Neural crest cell (in vitro differentiated cells): Measurements from ENCODE around the gene HOXD8. TPM values are rescaled to one million over a fixed set of nuclear protein-coding genes. Genes with fewer than 3 reads are reported as not detected.

Experiments used
- DNase-seq: peaks from one replicate; pipeline ENCODE4 v3.0.0; 2021; ENCODE audit warnings: low read depth, mixed read lengths, low spot score
- H3K27ac Mint-ChIP-seq: one replicate; pipeline ENCODE4 v1.8.0; 2021; ENCODE audit warnings: mild to moderate bottlenecking, mixed read lengths; ENCODE audit not compliant: unreplicated experiment
- H3K27me3 Mint-ChIP-seq: 2 replicates; pipeline ENCODE4 v1.8.0; 2021; ENCODE audit warnings: low read depth, mild to moderate bottlenecking, mixed read lengths
- H3K36me3 Mint-ChIP-seq: 2 replicates; pipeline ENCODE4 v1.8.0; 2021; ENCODE audit warnings: low read depth, mild to moderate bottlenecking, mixed read lengths
- H3K4me1 Mint-ChIP-seq: 2 replicates; pipeline ENCODE4 v1.8.0; 2021; ENCODE audit warnings: mixed read lengths
- H3K4me3 Mint-ChIP-seq: one replicate; pipeline ENCODE4 v1.8.0; 2021; ENCODE audit warnings: mild to moderate bottlenecking, mixed read lengths
- H3K9me3 Mint-ChIP-seq: 2 replicates; pipeline ENCODE4 v1.8.0; 2021; ENCODE audit warnings: mixed read lengths
- total RNA-seq: library from RNA; stranded (reverse); gene quantifications from 2 replicates; pipeline ENCODE4 v1.2.1, GENCODE V29; 2021
- TF ChIP-seq, protein P1 (sequence below): fragments of 200-600 bp; sonication (generic); conservative IDR thresholded peaks from 2 replicates; pipeline ENCODE4 v1.5.0; 2021; ENCODE audit warnings: antibody characterized with exemption, mild to moderate bottlenecking

HOXD8 gene
- total RNA-seq, 1 donor from 2014 or later: not detected

DNA sequence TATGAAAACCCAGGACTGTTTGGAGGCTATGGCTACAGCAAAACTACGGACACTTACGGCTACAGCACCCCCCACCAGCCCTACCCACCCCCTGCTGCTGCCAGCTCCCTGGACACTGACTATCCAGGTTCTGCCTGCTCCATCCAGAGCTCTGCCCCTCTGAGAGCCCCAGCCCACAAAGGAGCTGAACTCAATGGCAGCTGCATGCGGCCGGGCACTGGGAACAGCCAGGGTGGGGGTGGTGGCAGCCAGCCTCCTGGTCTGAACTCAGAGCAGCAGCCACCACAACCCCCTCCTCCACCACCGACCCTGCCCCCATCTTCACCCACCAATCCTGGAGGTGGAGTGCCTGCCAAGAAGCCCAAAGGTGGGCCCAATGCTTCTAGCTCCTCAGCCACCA, 39.7 kb downstream of the HOXD8 start:
- Mint-ChIP-seq H3K27me3 (peaks cover 100% of the 10 kb centered on the region), H3K4me1 (peaks cover 5% of the 10 kb centered on the region), H3K36me3 (no peaks in the 10 kb centered on the region), H3K9me3 (peaks cover 5% of the 10 kb centered on the region), H3K27ac (no peak overlapping the region), H3K4me3 (no peak overlapping the region)
- no peak for DNase-seq
- TF ChIP-seq, protein P1, sequence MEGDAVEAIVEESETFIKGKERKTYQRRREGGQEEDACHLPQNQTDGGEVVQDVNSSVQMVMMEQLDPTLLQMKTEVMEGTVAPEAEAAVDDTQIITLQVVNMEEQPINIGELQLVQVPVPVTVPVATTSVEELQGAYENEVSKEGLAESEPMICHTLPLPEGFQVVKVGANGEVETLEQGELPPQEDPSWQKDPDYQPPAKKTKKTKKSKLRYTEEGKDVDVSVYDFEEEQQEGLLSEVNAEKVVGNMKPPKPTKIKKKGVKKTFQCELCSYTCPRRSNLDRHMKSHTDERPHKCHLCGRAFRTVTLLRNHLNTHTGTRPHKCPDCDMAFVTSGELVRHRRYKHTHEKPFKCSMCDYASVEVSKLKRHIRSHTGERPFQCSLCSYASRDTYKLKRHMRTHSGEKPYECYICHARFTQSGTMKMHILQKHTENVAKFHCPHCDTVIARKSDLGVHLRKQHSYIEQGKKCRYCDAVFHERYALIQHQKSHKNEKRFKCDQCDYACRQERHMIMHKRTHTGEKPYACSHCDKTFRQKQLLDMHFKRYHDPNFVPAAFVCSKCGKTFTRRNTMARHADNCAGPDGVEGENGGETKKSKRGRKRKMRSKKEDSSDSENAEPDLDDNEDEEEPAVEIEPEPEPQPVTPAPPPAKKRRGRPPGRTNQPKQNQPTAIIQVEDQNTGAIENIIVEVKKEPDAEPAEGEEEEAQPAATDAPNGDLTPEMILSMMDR: no peak

GRCh38 chr2:176169711-176170110, 40.2 kb downstream of the HOXD8 start:
- H3K4me1 Mint-ChIP-seq: peaks cover 10% of the 10 kb centered on the region
- H3K36me3 Mint-ChIP-seq: no peaks in the 10 kb centered on the region
- no peak overlapping the region for H3K27ac Mint-ChIP-seq
- H3K27me3 Mint-ChIP-seq: peaks cover 100% of the 10 kb centered on the region
- TF ChIP-seq, protein P1: no peak
- DNase-seq: no peak
- peaks cover 3% of the 10 kb centered on the region for H3K9me3 Mint-ChIP-seq
- no peak overlapping the region for H3K4me3 Mint-ChIP-seq

GRCh38 chr2:176170602-176171305, 41.2 kb downstream of the HOXD8 start:
- Mint-ChIP-seq H3K27me3 (peaks cover 100% of the 10 kb centered on the region), H3K4me3 (no peak overlapping the region), H3K36me3 (no peaks in the 10 kb centered on the region), H3K4me1 (peaks cover 17% of the 10 kb centered on the region), H3K9me3 (peaks cover 3% of the 10 kb centered on the region), H3K27ac (no peak overlapping the region)
- TF ChIP-seq, protein P1: no peak
- no peak for DNase-seq

- H3K4me3 Mint-ChIP-seq: no peak overlapping the region
- H3K9me3 Mint-ChIP-seq: peaks cover 3% of the 10 kb centered on the region
- H3K27ac Mint-ChIP-seq: no peak overlapping the region
- no peaks in the 10 kb centered on the region for H3K36me3 Mint-ChIP-seq
- peaks cover 100% of the 10 kb centered on the region for H3K27me3 Mint-ChIP-seq
- TF ChIP-seq, protein P1: no peak
- DNase-seq: no peak
- peaks cover 24% of the 10 kb centered on the region for H3K4me1 Mint-ChIP-seq
Observed at GRCh38 chr2:176171351-176172006, 42.0 kb downstream of the HOXD8 start.

- Mint-ChIP-seq H3K4me1 (peaks cover 27% of the 10 kb centered on the region), H3K9me3 (peaks cover 3% of the 10 kb centered on the region), H3K4me3 (no peak overlapping the region), H3K27me3 (peaks cover 100% of the 10 kb centered on the region), H3K36me3 (no peaks in the 10 kb centered on the region), H3K27ac (no peak overlapping the region)
- TF ChIP-seq, protein P1: no peak
- DNase-seq: no peak
Observed at GRCh38 chr2:176172007-176172894, 42.7 kb downstream of the HOXD8 start.
